ENCODE measurements around the gene EDC4. TPM values are rescaled to one million over a fixed set of nuclear protein-coding genes. Genes with fewer than 3 reads are reported as not detected.

Gene EDC4
- polyA plus RNA-seq, 2 of the 4 experiments (the other 2 are of a cell fraction), result 21.0 to 54.9 TPM

GRCh38 chr16:67841198-67841815 is 31.5 kb upstream of the EDC4 start:
- Histone ChIP-seq H3K9me3 (no peaks in the 10 kb centered on the region), H3K4me3 (peak overlapping the region; percentile 58), H3K4me1 (peaks cover 33% of the 10 kb centered on the region), H3K4me2 (peak overlapping the region; percentile 87), H3K27ac (peak overlapping the region; percentile 97 to 98)
- ATAC-seq (peak; percentile 11 to 22; a peak in 5 of 6 replicates), FAIRE-seq (no peak), DNase-seq (ENCODE audit: low read depth in 1 of 2, low spot score in 1 of 2) (no peak)
- ChIA-PET CTCF (interaction anchor here (0.8 to 3.3 kb wide), 7 partner anchors 11 to 42 kb away, joined by 3 to 25 read pairs (median 3); no protein-coding TSS in a partner anchor), POLR2A (no interaction called here)
- 49% methylated on average over 17 of the region's 17 CpGs for WGBS (ENCODE audit: missing lambda C conversion rate)
- no peak for TF ChIP-seq TFCP2L1 (CRISPR knock-in tag; IDR thresholded peaks at IDR 0.05)
- TF ChIP-seq RFX5 (IDR thresholded peaks at IDR 0.05), result 0 out of 2 replicates have a peak, but pooled peaks have one; percentile 25
- TF ChIP-seq BCL3 (IDR thresholded peaks at IDR 0.05), result no peak
- TF ChIP-seq HEYL (CRISPR knock-in tag; IDR thresholded peaks at IDR 0.05), result no peak
- no peak for TF ChIP-seq ZSCAN20 (CRISPR knock-in tag; IDR thresholded peaks at IDR 0.05)

GRCh38 chr16:67841816-67842508 is 30.9 kb upstream of the EDC4 start, which contains the start of gene THAP11:
Gene THAP11 (plus strand): TSS chr16:67842320. CDS start chr16:67842555, 235 bp downstream.
- peak within 1 kb of the TSS; percentile 97 to 98 for H3K27ac ChIP-seq
- WGBS (ENCODE audit: missing lambda C conversion rate), result 3% methylated on average over 31 of the region's 83 CpGs
- H3K4me1 ChIP-seq, result peaks cover 33% of the 10 kb centered on the region
- CTCF ChIA-PET, result interaction anchor here (1.2 to 3.3 kb wide), 5 partner anchors 13 to 41 kb away, joined by 3 to 25 read pairs (median 3); no protein-coding TSS in a partner anchor
- peak; percentile 65 to 70 for ATAC-seq
- POLR2A ChIA-PET, result no interaction called here
- no peak for FAIRE-seq
- peak within 1 kb of the TSS; percentile 58 for H3K4me3 ChIP-seq
- H3K9me3 ChIP-seq, result no peaks in the 10 kb centered on the region
- peak; percentile 88 to 96 for DNase-seq (ENCODE audit: low read depth in 1 of 2, low spot score in 1 of 2)
- peak within 1 kb of the TSS; percentile 87 for H3K4me2 ChIP-seq
- TF ChIP-seq MAZ (IDR thresholded peaks at IDR 0.05; ENCODE audit: borderline replicate concordance, low read depth, low read length), result no peak
- TF ChIP-seq CEBPB (IDR thresholded peaks at IDR 0.05), result no peak
- 0 out of 5 replicates have a peak, but pooled peaks of 1 of the 2 experiments have one; percentile 29 for TF ChIP-seq RAD21 (conservative IDR thresholded peaks at IDR 0.05 in 1 of 2, IDR thresholded peaks at IDR 0.05 in 1 of 2)
- no peak for TF ChIP-seq REST (IDR thresholded peaks at IDR 0.05)
- 0 out of 2 replicates have a peak, but pooled peaks have one; percentile 5 for TF ChIP-seq RFX5 (IDR thresholded peaks at IDR 0.05)
- TF ChIP-seq ELK1 (IDR thresholded peaks at IDR 0.05; ENCODE audit: low read depth, low read length), result no peak
- TF ChIP-seq JUNB (IDR thresholded peaks at IDR 0.05), result no peak
- TF ChIP-seq CTCF (IDR thresholded peaks at IDR 0.05), result peak; percentile 58
- peak; percentile 56 for TF ChIP-seq POLR2A (IDR thresholded peaks at IDR 0.05; ENCODE audit: low read length)
- TF ChIP-seq FOSL2 (IDR thresholded peaks at IDR 0.05), result no peak
- TF ChIP-seq FOSL2 (CRISPR knock-in tag; IDR thresholded peaks at IDR 0.05), result no peak
- no peak for TF ChIP-seq SMC3 (IDR thresholded peaks at IDR 0.05)
- no peak for TF ChIP-seq ZC3H11A (IDR thresholded peaks at IDR 0.05)
- TF ChIP-seq HMGXB4 (CRISPR knock-in tag; IDR thresholded peaks at IDR 0.05; ENCODE audit: borderline replicate concordance), result no peak
- no peak for TF ChIP-seq EP300 (IDR thresholded peaks at IDR 0.05)
- no peak for TF ChIP-seq ATOH8 (CRISPR knock-in tag; IDR thresholded peaks at IDR 0.05; ENCODE audit: low read depth)
- peak; percentile 52; the same call in 1 of the 2 replicates for TF ChIP-seq MYC (IDR thresholded peaks at IDR 0.05; ENCODE audit: borderline replicate concordance, low read length)
- TF ChIP-seq NPAS2 (CRISPR knock-in tag; IDR thresholded peaks at IDR 0.05; ENCODE audit: borderline replicate concordance), result no peak
- peak; percentile 40; the same call in 1 of the 2 replicates for TF ChIP-seq PHF8 (IDR thresholded peaks at IDR 0.05; ENCODE audit: borderline replicate concordance, low read depth)

Measured in A549 (cell line).